ENCODE measurements around the gene RYR2.

Gene RYR2

DNA sequence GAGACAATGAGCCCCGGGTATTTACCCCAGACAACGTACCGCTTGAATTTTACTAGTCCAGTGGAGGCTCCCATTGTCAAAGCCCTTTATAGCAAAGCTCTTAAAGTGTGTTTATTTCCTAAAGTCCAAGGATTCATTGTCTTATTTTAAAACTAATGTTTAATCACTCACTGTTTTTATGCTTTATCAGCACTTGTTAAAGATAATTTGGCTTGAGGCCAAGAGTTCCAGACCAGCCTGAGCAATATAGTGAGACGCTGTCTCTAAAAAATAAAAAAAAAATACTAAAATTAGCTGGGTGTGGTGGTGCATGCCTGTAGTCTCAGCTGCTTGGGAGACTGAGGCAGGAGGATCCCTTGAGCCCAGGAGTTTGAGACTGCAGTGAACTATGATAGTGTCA lies 202.8 kb downstream of the RYR2 start:
- Histone ChIP-seq H3K23ac (ENCODE audit: low read length) (no peak overlapping the region), H3K14ac (ENCODE audit: low read length) (no peak overlapping the region), H2BK120ac (ENCODE audit: insufficient read depth, low read length, poor library complexity) (no peak overlapping the region), H3K79me1 (ENCODE audit: low read length) (no peaks in the 10 kb centered on the region), H2BK5ac (ENCODE audit: low read depth, low read length, poor library complexity) (no peak overlapping the region), H3K18ac (ENCODE audit: low read length) (no peak overlapping the region), H3K4me2 (ENCODE audit: low read length) (no peak overlapping the region), H4K12ac (ENCODE audit: low read depth, low read length) (no peak overlapping the region), H2AFZ (ENCODE audit: insufficient read depth, low read length, poor library complexity) (no peak overlapping the region), H3K4me3 (ENCODE audit: low read depth, low read length) (no peak overlapping the region), H3K4me1 (ENCODE audit: control insufficient read depth in 1 of 2, insufficient read depth in 2 of 2, low read length in 2 of 2) (peaks cover 0 to 2% of the 10 kb centered on the region in 2 experiments), H3K4ac (ENCODE audit: low read depth, low read length) (no peak overlapping the region), H2BK12ac (ENCODE audit: low read length) (no peak overlapping the region), H3K27ac (ENCODE audit: low read depth, low read length) (no peak overlapping the region), H3K79me2 (ENCODE audit: control insufficient read depth, insufficient read depth, low read length, poor library complexity) (peaks cover 2% of the 10 kb centered on the region), H3K27me3 (ENCODE audit: insufficient read depth, low read length) (no peaks in the 10 kb centered on the region), H3K36me3 (ENCODE audit: control insufficient read depth in 1 of 2, insufficient read depth in 2 of 2, low read length in 2 of 2) (no peaks in the 10 kb centered on the region), H2AK5ac (ENCODE audit: low read length) (no peak overlapping the region), H4K8ac (ENCODE audit: low read depth, low read length) (no peak overlapping the region), H3K9ac (ENCODE audit: low read length) (no peak overlapping the region), H4K91ac (ENCODE audit: low read depth, low read length) (no peak overlapping the region), H3K9me3 (ENCODE audit: insufficient read depth, low read depth, low read length) (no peaks in the 10 kb centered on the region)
- no peak for DNase-seq
- no CpG with 5 or more reads among the region's 4 CpGs for WGBS (ENCODE audit: extremely low coverage, insufficient coverage, insufficient read length)

DNA sequence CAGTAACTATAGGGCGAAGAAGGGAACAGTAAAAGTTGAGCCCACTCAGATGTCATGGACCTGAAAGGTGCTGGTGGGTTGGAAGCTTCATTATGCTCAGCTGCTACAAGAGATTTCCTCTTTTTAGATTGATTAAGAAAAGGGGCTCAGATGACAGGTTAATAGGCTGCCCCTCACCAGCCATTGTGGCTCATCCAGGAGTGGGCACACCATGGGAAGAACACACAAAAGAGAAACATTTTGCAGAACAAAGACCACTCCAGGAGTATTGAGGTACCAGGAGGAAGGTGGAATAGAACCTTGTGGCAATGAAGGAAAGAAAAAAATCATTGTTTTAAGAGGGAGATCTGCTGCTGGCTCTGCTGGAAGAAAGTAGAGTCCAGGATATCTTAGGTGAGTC lies 205.5 kb downstream of the RYR2 start:
- Histone ChIP-seq H3K4ac (ENCODE audit: low read depth, low read length) (no peak overlapping the region), H3K14ac (ENCODE audit: low read length) (no peak overlapping the region), H2BK5ac (ENCODE audit: low read depth, low read length, poor library complexity) (no peak overlapping the region), H4K12ac (ENCODE audit: low read depth, low read length) (no peak overlapping the region), H2AK5ac (ENCODE audit: low read length) (no peak overlapping the region), H3K4me1 (ENCODE audit: control insufficient read depth in 1 of 2, insufficient read depth in 2 of 2, low read length in 2 of 2) (peaks cover 0 to 3% of the 10 kb centered on the region in 2 experiments), H2BK12ac (ENCODE audit: low read length) (no peak overlapping the region), H3K9ac (ENCODE audit: low read length) (no peak overlapping the region), H3K27ac (ENCODE audit: low read depth, low read length) (no peak overlapping the region), H3K79me1 (ENCODE audit: low read length) (no peaks in the 10 kb centered on the region), H2BK120ac (ENCODE audit: insufficient read depth, low read length, poor library complexity) (no peak overlapping the region), H3K79me2 (ENCODE audit: control insufficient read depth, insufficient read depth, low read length, poor library complexity) (peaks cover 4% of the 10 kb centered on the region), H3K4me3 (ENCODE audit: low read depth, low read length) (no peak overlapping the region), H3K9me3 (ENCODE audit: insufficient read depth, low read depth, low read length) (no peaks in the 10 kb centered on the region), H4K91ac (ENCODE audit: low read depth, low read length) (no peak overlapping the region), H3K36me3 (ENCODE audit: control insufficient read depth in 1 of 2, insufficient read depth in 2 of 2, low read length in 2 of 2) (peaks cover 0 to 2% of the 10 kb centered on the region in 2 experiments), H3K23ac (ENCODE audit: low read length) (no peak overlapping the region), H3K4me2 (ENCODE audit: low read length) (no peak overlapping the region), H4K8ac (ENCODE audit: low read depth, low read length) (no peak overlapping the region), H3K18ac (ENCODE audit: low read length) (no peak overlapping the region), H2AFZ (ENCODE audit: insufficient read depth, low read length, poor library complexity) (no peak overlapping the region), H3K27me3 (ENCODE audit: insufficient read depth, low read length) (no peaks in the 10 kb centered on the region)
- no peak for DNase-seq
- WGBS (ENCODE audit: extremely low coverage, insufficient coverage, insufficient read length) = no CpG with 5 or more reads among the region's 1 CpG

DNA sequence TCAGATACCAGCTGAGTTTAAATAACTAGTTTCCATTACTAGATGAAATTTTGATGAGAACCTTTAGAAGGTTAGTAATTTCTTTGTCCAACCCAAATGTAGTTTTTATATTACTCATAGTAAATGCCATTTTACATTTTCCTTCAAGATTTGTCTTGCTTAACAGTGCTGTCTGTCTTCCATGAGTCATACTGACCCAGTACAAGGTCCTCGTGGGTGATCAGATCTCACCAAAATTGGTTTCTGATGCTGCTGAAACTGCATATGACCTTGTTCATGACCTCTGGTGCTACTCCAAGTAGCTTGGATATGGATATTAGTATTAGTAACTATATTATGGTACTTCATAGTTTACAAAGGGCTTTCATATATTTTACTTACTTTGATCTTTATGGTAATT lies 207.1 kb downstream of the RYR2 start:
- Histone ChIP-seq H3K14ac (ENCODE audit: low read length) (no peak overlapping the region), H3K18ac (ENCODE audit: low read length) (no peak overlapping the region), H3K36me3 (ENCODE audit: control insufficient read depth in 1 of 2, insufficient read depth in 2 of 2, low read length in 2 of 2) (peaks cover 0 to 2% of the 10 kb centered on the region in 2 experiments), H2BK12ac (ENCODE audit: low read length) (no peak overlapping the region), H3K9me3 (ENCODE audit: insufficient read depth, low read depth, low read length) (no peaks in the 10 kb centered on the region), H2AK5ac (ENCODE audit: low read length) (no peak overlapping the region), H4K8ac (ENCODE audit: low read depth, low read length) (no peak overlapping the region), H3K9ac (ENCODE audit: low read length) (no peak overlapping the region), H3K4ac (ENCODE audit: low read depth, low read length) (no peak overlapping the region), H3K4me2 (ENCODE audit: low read length) (no peak overlapping the region), H4K91ac (ENCODE audit: low read depth, low read length) (no peak overlapping the region), H2BK120ac (ENCODE audit: insufficient read depth, low read length, poor library complexity) (no peak overlapping the region), H2AFZ (ENCODE audit: insufficient read depth, low read length, poor library complexity) (no peak overlapping the region), H3K27ac (ENCODE audit: low read depth, low read length) (no peak overlapping the region), H3K79me2 (ENCODE audit: control insufficient read depth, insufficient read depth, low read length, poor library complexity) (peaks cover 1% of the 10 kb centered on the region), H3K23ac (ENCODE audit: low read length) (no peak overlapping the region), H4K12ac (ENCODE audit: low read depth, low read length) (no peak overlapping the region), H3K4me1 (ENCODE audit: control insufficient read depth in 1 of 2, insufficient read depth in 2 of 2, low read length in 2 of 2) (peaks cover 0 to 3% of the 10 kb centered on the region in 2 experiments), H2BK5ac (ENCODE audit: low read depth, low read length, poor library complexity) (no peak overlapping the region), H3K79me1 (ENCODE audit: low read length) (no peaks in the 10 kb centered on the region), H3K4me3 (ENCODE audit: low read depth, low read length) (no peak overlapping the region), H3K27me3 (ENCODE audit: insufficient read depth, low read length) (no peaks in the 10 kb centered on the region)
- no CpG with 5 or more reads among the region's 1 CpG for WGBS (ENCODE audit: extremely low coverage, insufficient coverage, insufficient read length)
- no peak for DNase-seq

DNA sequence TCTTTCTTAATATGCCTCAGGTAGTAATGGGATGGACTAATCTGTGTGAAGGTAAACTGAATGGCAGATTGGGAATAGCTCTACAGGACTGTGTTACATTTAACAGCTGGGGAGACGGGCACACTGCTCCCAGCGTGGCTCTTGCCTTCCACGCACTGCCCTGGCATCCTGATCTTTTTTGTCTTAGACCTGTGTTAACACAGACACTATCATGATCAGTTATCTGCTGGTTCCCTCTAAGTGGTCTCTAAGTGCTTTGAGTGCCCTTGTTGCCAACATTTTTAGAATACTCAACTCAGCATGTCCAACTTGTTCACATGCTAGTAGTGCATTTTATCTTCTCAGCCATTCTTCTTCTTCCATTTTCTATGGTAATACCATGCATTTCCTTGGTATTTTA lies 208.1 kb downstream of the RYR2 start:
- H4K91ac ChIP-seq (ENCODE audit: low read depth, low read length) = no peak overlapping the region
- H2BK120ac ChIP-seq (ENCODE audit: insufficient read depth, low read length, poor library complexity) = no peak overlapping the region
- H2AK5ac ChIP-seq (ENCODE audit: low read length) = no peak overlapping the region
- H3K79me2 ChIP-seq (ENCODE audit: control insufficient read depth, insufficient read depth, low read length, poor library complexity) = peaks cover 1% of the 10 kb centered on the region
- no peaks in the 10 kb centered on the region for H3K9me3 ChIP-seq (ENCODE audit: insufficient read depth, low read depth, low read length)
- H3K36me3 ChIP-seq (ENCODE audit: control insufficient read depth in 1 of 2, insufficient read depth in 2 of 2, low read length in 2 of 2) = peaks cover 0 to 2% of the 10 kb centered on the region in 2 experiments
- no peak overlapping the region for H4K8ac ChIP-seq (ENCODE audit: low read depth, low read length)
- no peak overlapping the region for H3K4me3 ChIP-seq (ENCODE audit: low read depth, low read length)
- peaks cover 0 to 3% of the 10 kb centered on the region in 2 experiments for H3K4me1 ChIP-seq (ENCODE audit: control insufficient read depth in 1 of 2, insufficient read depth in 2 of 2, low read length in 2 of 2)
- no peak overlapping the region for H3K14ac ChIP-seq (ENCODE audit: low read length)
- H3K9ac ChIP-seq (ENCODE audit: low read length) = no peak overlapping the region
- H3K79me1 ChIP-seq (ENCODE audit: low read length) = no peaks in the 10 kb centered on the region
- no peaks in the 10 kb centered on the region for H3K27me3 ChIP-seq (ENCODE audit: insufficient read depth, low read length)
- H2BK12ac ChIP-seq (ENCODE audit: low read length) = no peak overlapping the region
- H4K12ac ChIP-seq (ENCODE audit: low read depth, low read length) = no peak overlapping the region
- no peak overlapping the region for H3K4ac ChIP-seq (ENCODE audit: low read depth, low read length)
- DNase-seq = no peak
- H3K23ac ChIP-seq (ENCODE audit: low read length) = no peak overlapping the region
- WGBS (ENCODE audit: extremely low coverage, insufficient coverage, insufficient read length) = no CpG with 5 or more reads among the region's 3 CpGs
- no peak overlapping the region for H2AFZ ChIP-seq (ENCODE audit: insufficient read depth, low read length, poor library complexity)
- H2BK5ac ChIP-seq (ENCODE audit: low read depth, low read length, poor library complexity) = no peak overlapping the region
- H3K4me2 ChIP-seq (ENCODE audit: low read length) = no peak overlapping the region
- H3K18ac ChIP-seq (ENCODE audit: low read length) = no peak overlapping the region
- no peak overlapping the region for H3K27ac ChIP-seq (ENCODE audit: low read depth, low read length)
